Neural cell (in vitro differentiated cells): ENCODE measurements around the gene ENTPD8. TPM values are rescaled to one million over a fixed set of nuclear protein-coding genes. Genes with fewer than 3 reads are reported as not detected.

Experiments used
- H2AFZ ChIP-seq: fragments of 200-600, 300-800 bp; sonication (generic), shearing (Covaris generic); 2 replicates; pipeline ENCODE4 v1.6.0; 2014; ENCODE audit warnings: low read depth, mild to moderate bottlenecking, antibody characterized with exemption, low read length, moderate library complexity
- H3F3A ChIP-seq: fragments of 200-600 bp; shearing (Covaris generic); 2 replicates; pipeline ENCODE4 v1.6.1; 2016; ENCODE audit warnings: mild to moderate bottlenecking, moderate library complexity, mixed read lengths, antibody characterized with exemption, low read length; ENCODE audit not compliant: insufficient read depth, poor library complexity, severe bottlenecking
- H3K27ac ChIP-seq: fragments of 200-600, 300-800 bp; sonication (generic), shearing (Covaris generic); 2 replicates; pipeline ENCODE4 v1.5.1; 2014; ENCODE audit warnings: mild to moderate bottlenecking, low read length, moderate library complexity
- H3K27me3 ChIP-seq: fragments of 300-800, 200-600 bp; sonication (generic), shearing (Covaris generic); 2 replicates; pipeline ENCODE4 v1.6.0; 2014; ENCODE audit warnings: mild to moderate bottlenecking, low read depth, low read length, moderate library complexity; ENCODE audit not compliant: insufficient read depth
- H3K36me3 ChIP-seq: fragments of 300-800, 200-600 bp; sonication (generic), shearing (Covaris generic); 2 replicates; pipeline ENCODE4 v1.5.1; 2014; ENCODE audit warnings: mild to moderate bottlenecking, antibody characterized with exemption, low read length, moderate library complexity; ENCODE audit not compliant: insufficient read depth
- H3K4me2 ChIP-seq: fragments of 300-800, 200-600 bp; sonication (generic), shearing (Covaris generic); 2 replicates; pipeline ENCODE4 v1.6.0; 2014; ENCODE audit warnings: mild to moderate bottlenecking, low read length
- H3K4me3 ChIP-seq: fragments of 300-800, 200-600 bp; sonication (generic), shearing (Covaris generic); 2 replicates; pipeline ENCODE4 v1.5.1; 2014; ENCODE audit warnings: mild to moderate bottlenecking, low read length, moderate library complexity
- H3K79me2 ChIP-seq: fragments of 200-600 bp; shearing (Covaris generic); replicated peaks from 2 replicates; pipeline ENCODE4 v1.6.0; 2014; ENCODE audit warnings: mild to moderate bottlenecking, low read length, moderate library complexity; ENCODE audit not compliant: insufficient read depth
- H3K9ac ChIP-seq: fragments of 300-800, 200-600 bp; sonication (generic), shearing (Covaris generic); 2 replicates; pipeline ENCODE4 v1.6.1; 2016; ENCODE audit warnings: mild to moderate bottlenecking, low read length, mixed read lengths
- H3K9me2 ChIP-seq: fragments of 200-600 bp; shearing (Covaris generic); 2 replicates; pipeline ENCODE4 v1.6.1; 2016; ENCODE audit warnings: mild to moderate bottlenecking, low read length, mixed read lengths; ENCODE audit not compliant: insufficient read depth
- H3K9me3 ChIP-seq: fragments of 200-600, 300-800 bp; sonication (generic), shearing (Covaris generic); 2 replicates; pipeline ENCODE4 v1.6.1; 2016; ENCODE audit warnings: mild to moderate bottlenecking, mixed run types, low read length, moderate library complexity, mixed read lengths
- H4K20me1 ChIP-seq: fragments of 200-600 bp; shearing (Covaris generic); 2 replicates; pipeline ENCODE4 v1.6.1; 2016; ENCODE audit warnings: mild to moderate bottlenecking, mixed run types; ENCODE audit not compliant: insufficient read depth
- EP300 ChIP-seq: fragments of 450-650 bp; conservative IDR thresholded peaks from 2 replicates; pipeline ENCODE4 v1.6.1; 2014; ENCODE audit warnings: antibody characterized with exemption, mild to moderate bottlenecking, moderate library complexity; ENCODE audit not compliant: poor library complexity, severe bottlenecking
- EZH2 ChIP-seq: fragments of 200-600, 300-800 bp; shearing (Covaris generic), sonication (generic); IDR thresholded peaks from 2 replicates; pipeline ENCODE4 v1.6.1; 2014; ENCODE audit warnings: antibody characterized with exemption, low read length, borderline replicate concordance, mild to moderate bottlenecking; ENCODE audit not compliant: insufficient read depth, poor library complexity, severe bottlenecking
- MXI1 ChIP-seq: fragments of 450-650 bp; conservative IDR thresholded peaks from 2 replicates; pipeline ENCODE4 v1.6.1; 2014; ENCODE audit warnings: antibody characterized with exemption, mild to moderate bottlenecking; ENCODE audit not compliant: poor library complexity, severe bottlenecking
- POLR2AphosphoS5 ChIP-seq: IDR thresholded peaks from 2 replicates; pipeline ENCODE4 v1.6.1; 2012
- RAD21 ChIP-seq: fragments of 450-650 bp; conservative IDR thresholded peaks from 2 replicates; pipeline ENCODE4 v1.6.1; 2014; ENCODE audit warnings: antibody characterized with exemption, mild to moderate bottlenecking, moderate library complexity
- SMC3 ChIP-seq: fragments of 450-650 bp; conservative IDR thresholded peaks from 2 replicates; pipeline ENCODE4 v1.6.1; 2014; ENCODE audit warnings: antibody characterized with exemption, mild to moderate bottlenecking, moderate library complexity; ENCODE audit not compliant: poor library complexity
- TAF1 ChIP-seq: IDR thresholded peaks from 2 replicates; pipeline ENCODE4 v1.6.1; 2012; ENCODE audit warnings: low read depth
- polyA plus RNA-seq: library from polyadenylated mRNA; depleted of rRNA; stranded (reverse); fragments of >200 nt; gene quantifications from 2 replicates; pipeline ENCODE4 v1.2.3, GENCODE V29; 2014
- TF ChIP-seq, protein P1 (sequence below): fragments of 450-650 bp; IDR thresholded peaks from 2 replicates; pipeline ENCODE4 v1.5.1; 2014; ENCODE audit warnings: antibody characterized with exemption, mild to moderate bottlenecking, moderate library complexity; ENCODE audit not compliant: poor library complexity, severe bottlenecking
- TF ChIP-seq, protein P2 (sequence below): IDR thresholded peaks from 2 replicates; pipeline ENCODE4 v1.6.1; 2012; ENCODE audit warnings: borderline replicate concordance

Gene ENTPD8
- polyA plus RNA-seq, 1 donor from 2014 or later, result not detected

DNA sequence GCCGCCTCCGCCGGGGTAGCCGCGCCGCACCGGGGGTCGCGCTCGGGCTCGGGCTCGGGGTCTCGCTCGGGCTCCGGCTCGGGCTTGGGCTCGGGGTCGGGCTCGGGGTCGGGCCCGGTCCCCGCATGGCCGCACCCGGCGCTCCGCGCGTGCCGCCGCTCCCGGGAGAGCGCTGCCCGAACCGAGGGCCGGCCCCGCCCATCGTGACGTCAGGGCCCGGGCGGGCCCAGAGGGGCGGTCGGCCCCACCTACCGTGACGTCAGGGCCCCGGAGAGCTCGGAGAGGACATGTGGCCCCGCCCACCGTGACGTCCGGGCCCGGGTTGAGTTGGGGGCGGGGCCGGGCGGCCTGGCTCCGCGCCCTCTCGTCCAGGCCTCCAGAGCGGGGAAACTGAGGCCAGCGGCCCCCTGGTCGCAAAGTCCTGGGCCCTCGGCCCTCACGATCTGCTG, 18.0 kb upstream of the ENTPD8 start, which contains the start of gene NSMF:
Gene NSMF, minus strand, starts transcription at position 183 of the 449 bp plus-strand sequence. CDS start 232 bp downstream, outside the sequence.
- Histone ChIP-seq H3K4me2 (peak within 1 kb of the TSS; percentile 51), H2AFZ (peak within 1 kb of the TSS; percentile 74), H3K36me3 (no peaks in the 10 kb centered on the region), H3K9me3 (no peaks in the 10 kb centered on the region), H3F3A (no peaks in the 10 kb centered on the region), H3K4me3 (peak within 1 kb of the TSS; percentile 94), H3K9ac (peak within 1 kb of the TSS; percentile 85), H3K27ac (peak within 1 kb of the TSS; percentile 50), H4K20me1 (no peaks in the 10 kb centered on the region), H3K27me3 (no peaks in the 10 kb centered on the region), H3K79me2 (no peaks in the 10 kb centered on the region), H3K9me2 (no peaks in the 10 kb centered on the region)
- TF ChIP-seq, protein P1, sequence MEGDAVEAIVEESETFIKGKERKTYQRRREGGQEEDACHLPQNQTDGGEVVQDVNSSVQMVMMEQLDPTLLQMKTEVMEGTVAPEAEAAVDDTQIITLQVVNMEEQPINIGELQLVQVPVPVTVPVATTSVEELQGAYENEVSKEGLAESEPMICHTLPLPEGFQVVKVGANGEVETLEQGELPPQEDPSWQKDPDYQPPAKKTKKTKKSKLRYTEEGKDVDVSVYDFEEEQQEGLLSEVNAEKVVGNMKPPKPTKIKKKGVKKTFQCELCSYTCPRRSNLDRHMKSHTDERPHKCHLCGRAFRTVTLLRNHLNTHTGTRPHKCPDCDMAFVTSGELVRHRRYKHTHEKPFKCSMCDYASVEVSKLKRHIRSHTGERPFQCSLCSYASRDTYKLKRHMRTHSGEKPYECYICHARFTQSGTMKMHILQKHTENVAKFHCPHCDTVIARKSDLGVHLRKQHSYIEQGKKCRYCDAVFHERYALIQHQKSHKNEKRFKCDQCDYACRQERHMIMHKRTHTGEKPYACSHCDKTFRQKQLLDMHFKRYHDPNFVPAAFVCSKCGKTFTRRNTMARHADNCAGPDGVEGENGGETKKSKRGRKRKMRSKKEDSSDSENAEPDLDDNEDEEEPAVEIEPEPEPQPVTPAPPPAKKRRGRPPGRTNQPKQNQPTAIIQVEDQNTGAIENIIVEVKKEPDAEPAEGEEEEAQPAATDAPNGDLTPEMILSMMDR, result no peak
- no peak for TF ChIP-seq SMC3
- TF ChIP-seq TAF1, result peak; percentile 48
- no peak for TF ChIP-seq EZH2
- peak; percentile 4 for TF ChIP-seq RAD21
- TF ChIP-seq, protein P2, sequence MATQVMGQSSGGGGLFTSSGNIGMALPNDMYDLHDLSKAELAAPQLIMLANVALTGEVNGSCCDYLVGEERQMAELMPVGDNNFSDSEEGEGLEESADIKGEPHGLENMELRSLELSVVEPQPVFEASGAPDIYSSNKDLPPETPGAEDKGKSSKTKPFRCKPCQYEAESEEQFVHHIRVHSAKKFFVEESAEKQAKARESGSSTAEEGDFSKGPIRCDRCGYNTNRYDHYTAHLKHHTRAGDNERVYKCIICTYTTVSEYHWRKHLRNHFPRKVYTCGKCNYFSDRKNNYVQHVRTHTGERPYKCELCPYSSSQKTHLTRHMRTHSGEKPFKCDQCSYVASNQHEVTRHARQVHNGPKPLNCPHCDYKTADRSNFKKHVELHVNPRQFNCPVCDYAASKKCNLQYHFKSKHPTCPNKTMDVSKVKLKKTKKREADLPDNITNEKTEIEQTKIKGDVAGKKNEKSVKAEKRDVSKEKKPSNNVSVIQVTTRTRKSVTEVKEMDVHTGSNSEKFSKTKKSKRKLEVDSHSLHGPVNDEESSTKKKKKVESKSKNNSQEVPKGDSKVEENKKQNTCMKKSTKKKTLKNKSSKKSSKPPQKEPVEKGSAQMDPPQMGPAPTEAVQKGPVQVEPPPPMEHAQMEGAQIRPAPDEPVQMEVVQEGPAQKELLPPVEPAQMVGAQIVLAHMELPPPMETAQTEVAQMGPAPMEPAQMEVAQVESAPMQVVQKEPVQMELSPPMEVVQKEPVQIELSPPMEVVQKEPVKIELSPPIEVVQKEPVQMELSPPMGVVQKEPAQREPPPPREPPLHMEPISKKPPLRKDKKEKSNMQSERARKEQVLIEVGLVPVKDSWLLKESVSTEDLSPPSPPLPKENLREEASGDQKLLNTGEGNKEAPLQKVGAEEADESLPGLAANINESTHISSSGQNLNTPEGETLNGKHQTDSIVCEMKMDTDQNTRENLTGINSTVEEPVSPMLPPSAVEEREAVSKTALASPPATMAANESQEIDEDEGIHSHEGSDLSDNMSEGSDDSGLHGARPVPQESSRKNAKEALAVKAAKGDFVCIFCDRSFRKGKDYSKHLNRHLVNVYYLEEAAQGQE, result no peak
- peak; percentile 92 for TF ChIP-seq POLR2AphosphoS5
- TF ChIP-seq MXI1, result peak; percentile 75
- peak; percentile 37 for TF ChIP-seq EP300

DNA sequence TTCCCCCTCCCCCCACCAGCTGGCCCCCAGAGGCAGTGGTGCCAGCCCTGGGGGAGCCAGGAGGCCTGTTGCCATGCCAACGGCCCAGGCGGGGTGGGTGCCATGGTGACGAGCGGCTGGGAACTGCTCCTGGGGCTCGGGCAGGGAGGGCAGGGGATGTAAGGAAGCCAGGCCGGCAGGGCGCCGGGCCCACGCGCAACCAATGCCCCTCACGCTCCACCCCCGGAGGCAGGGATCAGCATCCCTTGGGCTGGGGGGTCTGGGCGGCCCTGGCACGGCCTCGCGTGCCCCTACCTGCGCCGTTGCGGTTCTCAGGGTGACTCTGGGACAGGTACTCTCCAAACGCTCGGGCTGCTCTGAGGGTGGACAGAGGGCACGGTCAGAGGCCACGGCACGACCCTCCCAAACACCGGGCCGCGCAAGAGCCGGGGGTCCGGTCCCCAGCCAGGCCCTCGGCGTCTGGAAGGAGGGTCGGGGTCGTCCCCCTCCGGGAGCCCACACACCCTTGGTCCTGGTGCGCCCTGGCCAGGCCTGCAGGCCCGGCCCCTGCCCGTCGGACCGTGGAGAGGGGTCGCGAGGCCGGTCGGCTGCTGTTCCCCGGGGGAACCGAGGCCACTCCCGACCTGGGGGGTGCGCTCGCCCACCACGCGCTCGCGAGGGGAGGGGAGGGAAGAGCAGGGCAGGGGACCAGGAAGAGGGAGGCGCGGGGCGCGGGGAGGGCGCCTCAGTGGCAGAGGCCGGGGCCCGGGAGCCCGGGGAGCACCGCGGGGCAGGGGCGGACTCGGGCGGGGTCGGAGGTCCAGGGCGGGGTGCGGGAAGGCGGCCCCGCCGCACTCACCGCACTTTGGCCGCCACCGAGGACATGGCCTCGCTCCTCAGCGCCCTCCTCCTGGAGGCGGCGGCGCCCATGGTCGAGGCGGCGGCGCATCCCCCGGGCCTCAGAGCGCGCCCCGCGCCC, 17.3 kb upstream of the ENTPD8 start:
- Histone ChIP-seq H3F3A (no peaks in the 10 kb centered on the region), H3K36me3 (no peaks in the 10 kb centered on the region), H3K27ac (no peak overlapping the region), H3K79me2 (no peaks in the 10 kb centered on the region), H2AFZ (no peak overlapping the region), H3K4me3 (peak overlapping the region; percentile 94), H3K9ac (peak overlapping the region; percentile 85), H3K4me2 (peak overlapping the region; percentile 51), H4K20me1 (no peaks in the 10 kb centered on the region), H3K9me2 (no peaks in the 10 kb centered on the region), H3K9me3 (no peaks in the 10 kb centered on the region), H3K27me3 (no peaks in the 10 kb centered on the region)
- peak; percentile 5 for TF ChIP-seq RAD21
- TF ChIP-seq, protein P1, result no peak
